ENCODE data around the gene PDE4B.
A peak's percentile ranks its signal among the peaks of the same experiment; 100 is the strongest.

The PDE4B gene

DNA sequence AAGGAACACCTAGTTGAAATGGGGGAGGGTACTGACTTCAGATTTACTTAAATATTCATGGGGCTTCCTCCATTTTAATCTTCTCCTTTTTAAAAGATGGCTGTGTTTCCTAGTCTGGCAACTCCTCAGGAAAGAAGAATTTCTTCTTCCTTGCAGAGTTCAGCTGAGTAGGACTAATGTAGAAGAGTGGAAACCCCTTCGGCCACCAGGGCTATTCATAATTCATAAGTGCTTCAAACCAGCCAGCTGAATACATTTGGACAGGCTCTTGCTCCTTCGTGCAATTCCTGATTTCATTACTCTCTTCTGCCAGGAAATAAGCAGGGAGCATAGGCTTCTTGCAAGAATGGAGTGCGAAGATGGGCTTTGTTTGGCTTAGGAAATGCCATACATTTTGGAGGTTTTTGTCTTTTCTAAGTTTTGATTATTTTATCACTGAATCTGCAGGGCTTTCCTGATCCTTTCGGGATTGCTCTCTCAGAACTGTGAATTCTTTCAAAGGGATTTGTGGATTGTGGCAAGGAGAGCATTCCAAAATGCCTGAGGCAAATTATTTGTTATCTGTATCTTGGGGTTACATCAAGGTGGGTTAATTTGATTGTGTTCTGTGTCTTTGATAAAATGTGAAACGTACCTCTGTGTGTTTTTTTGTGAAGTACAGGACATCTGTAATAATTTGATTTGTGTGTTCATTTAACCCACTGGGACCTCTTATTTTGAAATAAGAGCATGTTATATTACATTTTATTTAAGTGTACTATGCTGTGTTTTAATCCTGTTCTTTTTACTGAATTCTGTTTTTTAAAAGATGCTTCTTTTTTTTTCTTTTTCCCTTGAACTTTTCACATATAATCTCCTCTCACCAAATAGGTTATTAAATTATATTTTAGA is 561.9 kb downstream of the PDE4B start:
- Histone ChIP-seq H3K4me2 (ENCODE audit: low read length) (peak overlapping the region; percentile 2; the same call in 1 of the 2 replicates), H3K9ac (ENCODE audit: low read length) (no peak overlapping the region; the same call in 1 of the 2 replicates), H3K4me1 (ENCODE audit: insufficient read depth, low read length, severe bottlenecking) (peaks cover 64% of the 10 kb centered on the region)

DNA sequence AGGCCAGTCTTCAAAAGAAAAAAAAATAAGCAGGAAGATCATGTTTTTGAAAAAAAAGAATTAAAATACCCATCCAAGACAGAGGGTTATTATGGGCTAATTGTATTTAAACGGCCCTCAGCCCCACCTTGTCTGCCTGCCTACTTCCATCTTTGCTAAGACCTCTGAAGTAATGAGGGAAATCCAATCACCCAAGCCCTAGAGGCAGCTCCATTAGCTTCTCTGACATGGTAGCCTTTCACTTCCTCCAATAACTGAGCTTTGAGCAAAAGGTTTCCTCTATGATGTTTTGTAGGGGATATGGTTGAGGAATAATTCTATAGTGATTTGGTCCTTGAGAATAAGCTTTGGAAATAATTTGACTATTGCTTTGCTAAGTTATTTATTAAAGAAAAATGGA is 563.1 kb downstream of the PDE4B start:
- H3F3A ChIP-seq (ENCODE audit: insufficient read depth, low read length) = no peaks in the 10 kb centered on the region
- no peak overlapping the region for H3K9ac ChIP-seq (ENCODE audit: low read length)
- no peaks in the 10 kb centered on the region for H3K9me2 ChIP-seq (ENCODE audit: low read depth, low read length)
- H3K79me2 ChIP-seq (ENCODE audit: insufficient read depth, low read length) = peaks cover 27% of the 10 kb centered on the region
- H3K27ac ChIP-seq (ENCODE audit: low read depth, low read length, poor library complexity, severe bottlenecking) = no peak overlapping the region
- no peaks in the 10 kb centered on the region for H4K20me1 ChIP-seq (ENCODE audit: insufficient read depth, low read length)
- no peak overlapping the region for H3K4me2 ChIP-seq (ENCODE audit: low read length)
- no peaks in the 10 kb centered on the region for H3K9me3 ChIP-seq (ENCODE audit: low read length)
- TF ChIP-seq, protein P1, sequence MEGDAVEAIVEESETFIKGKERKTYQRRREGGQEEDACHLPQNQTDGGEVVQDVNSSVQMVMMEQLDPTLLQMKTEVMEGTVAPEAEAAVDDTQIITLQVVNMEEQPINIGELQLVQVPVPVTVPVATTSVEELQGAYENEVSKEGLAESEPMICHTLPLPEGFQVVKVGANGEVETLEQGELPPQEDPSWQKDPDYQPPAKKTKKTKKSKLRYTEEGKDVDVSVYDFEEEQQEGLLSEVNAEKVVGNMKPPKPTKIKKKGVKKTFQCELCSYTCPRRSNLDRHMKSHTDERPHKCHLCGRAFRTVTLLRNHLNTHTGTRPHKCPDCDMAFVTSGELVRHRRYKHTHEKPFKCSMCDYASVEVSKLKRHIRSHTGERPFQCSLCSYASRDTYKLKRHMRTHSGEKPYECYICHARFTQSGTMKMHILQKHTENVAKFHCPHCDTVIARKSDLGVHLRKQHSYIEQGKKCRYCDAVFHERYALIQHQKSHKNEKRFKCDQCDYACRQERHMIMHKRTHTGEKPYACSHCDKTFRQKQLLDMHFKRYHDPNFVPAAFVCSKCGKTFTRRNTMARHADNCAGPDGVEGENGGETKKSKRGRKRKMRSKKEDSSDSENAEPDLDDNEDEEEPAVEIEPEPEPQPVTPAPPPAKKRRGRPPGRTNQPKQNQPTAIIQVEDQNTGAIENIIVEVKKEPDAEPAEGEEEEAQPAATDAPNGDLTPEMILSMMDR (IDR thresholded peaks at IDR 0.05; ENCODE audit: low read length) = no peak
- TF ChIP-seq EZH2 (IDR thresholded peaks at IDR 0.05; ENCODE audit: borderline replicate concordance, low read length) = no peak
- H3K36me3 ChIP-seq (ENCODE audit: insufficient read depth, low read length) = peaks cover 18% of the 10 kb centered on the region
- no peaks in the 10 kb centered on the region for H3K27me3 ChIP-seq (ENCODE audit: insufficient read depth, low read length)
- peaks cover 62% of the 10 kb centered on the region for H3K4me1 ChIP-seq (ENCODE audit: insufficient read depth, low read length, severe bottlenecking)
- H3K4me3 ChIP-seq (ENCODE audit: low read depth, low read length, poor library complexity, severe bottlenecking) = no peak overlapping the region
- no peak overlapping the region for H2AFZ ChIP-seq (ENCODE audit: low read length)

More for the DNA sequence above, 561.9 kb downstream of the PDE4B start:
- no peak overlapping the region for H2AFZ ChIP-seq (ENCODE audit: low read length)
- H3K9me2 ChIP-seq (ENCODE audit: low read depth, low read length) = no peaks in the 10 kb centered on the region
- no peak overlapping the region for H3K27ac ChIP-seq (ENCODE audit: low read depth, low read length, poor library complexity, severe bottlenecking)
- H4K20me1 ChIP-seq (ENCODE audit: insufficient read depth, low read length) = no peaks in the 10 kb centered on the region
- H3K9me3 ChIP-seq (ENCODE audit: low read length) = no peaks in the 10 kb centered on the region
- TF ChIP-seq EZH2 (IDR thresholded peaks at IDR 0.05; ENCODE audit: borderline replicate concordance, low read length) = no peak
- TF ChIP-seq, protein P1 (IDR thresholded peaks at IDR 0.05; ENCODE audit: low read length) = no peak
- peaks cover 18% of the 10 kb centered on the region for H3K36me3 ChIP-seq (ENCODE audit: insufficient read depth, low read length)
- H3K27me3 ChIP-seq (ENCODE audit: insufficient read depth, low read length) = no peaks in the 10 kb centered on the region
- H3K79me2 ChIP-seq (ENCODE audit: insufficient read depth, low read length) = peaks cover 33% of the 10 kb centered on the region
- no peak overlapping the region for H3K4me3 ChIP-seq (ENCODE audit: low read depth, low read length, poor library complexity, severe bottlenecking)
- no peaks in the 10 kb centered on the region for H3F3A ChIP-seq (ENCODE audit: insufficient read depth, low read length)

DNA sequence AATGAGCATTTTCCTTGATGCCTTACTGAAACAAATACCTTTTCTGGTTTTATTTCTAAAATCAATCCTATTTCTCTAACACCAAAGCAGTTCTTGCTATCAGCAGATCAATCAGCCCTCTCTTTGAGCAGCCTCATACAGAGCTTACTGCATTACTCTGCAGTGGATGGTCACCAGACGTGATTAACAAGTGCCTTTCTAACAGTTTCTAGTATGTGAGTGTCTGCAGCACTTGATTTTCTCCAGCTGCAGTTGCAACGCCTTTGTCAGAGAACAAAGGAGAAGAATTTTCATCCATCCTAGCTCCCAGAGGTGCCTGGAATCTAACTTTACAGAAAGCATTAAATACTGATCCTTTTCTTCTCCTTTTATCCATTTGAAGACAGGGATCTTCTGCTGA is 563.9 kb downstream of the PDE4B start:
- Histone ChIP-seq H3K9me2 (ENCODE audit: low read depth, low read length) (no peaks in the 10 kb centered on the region), H3K9me3 (ENCODE audit: low read length) (no peaks in the 10 kb centered on the region), H2AFZ (ENCODE audit: low read length) (no peak overlapping the region), H4K20me1 (ENCODE audit: insufficient read depth, low read length) (no peaks in the 10 kb centered on the region), H3K27me3 (ENCODE audit: insufficient read depth, low read length) (no peaks in the 10 kb centered on the region), H3F3A (ENCODE audit: insufficient read depth, low read length) (no peaks in the 10 kb centered on the region), H3K4me1 (ENCODE audit: insufficient read depth, low read length, severe bottlenecking) (peaks cover 54% of the 10 kb centered on the region), H3K36me3 (ENCODE audit: insufficient read depth, low read length) (peaks cover 23% of the 10 kb centered on the region), H3K4me2 (ENCODE audit: low read length) (no peak overlapping the region), H3K79me2 (ENCODE audit: insufficient read depth, low read length) (peaks cover 18% of the 10 kb centered on the region; the same call in 1 of the 2 replicates), H3K4me3 (ENCODE audit: low read depth, low read length, poor library complexity, severe bottlenecking) (no peak overlapping the region), H3K27ac (ENCODE audit: low read depth, low read length, poor library complexity, severe bottlenecking) (peak overlapping the region; percentile 10), H3K9ac (ENCODE audit: low read length) (no peak overlapping the region)
- TF ChIP-seq EZH2 (IDR thresholded peaks at IDR 0.05; ENCODE audit: borderline replicate concordance, low read length) = no peak
- TF ChIP-seq, protein P1 (IDR thresholded peaks at IDR 0.05; ENCODE audit: low read length) = no peak
